ENCODE measurements around the gene SIPA1L3. TPM values are rescaled to one million over a fixed set of nuclear protein-coding genes. Genes with fewer than 3 reads are reported as not detected.
A peak's percentile ranks its signal among the peaks of the same experiment; 100 is the strongest.

Gene SIPA1L3
- total RNA-seq, 3 donors from 2014 or later: 93.6 to 173 (median 144) TPM

GRCh38 chr19:37995346-37995745, 88.3 kb downstream of the SIPA1L3 start:
- no peaks in the 10 kb centered on the region for H3K4me1 ChIP-seq (ENCODE audit: low read depth)
- H3K4me3 ChIP-seq: no peak overlapping the region
- intact Hi-C loops (cut with DNase I, micrococcal nuclease): no loop called here
- no peak for TF ChIP-seq CTCF (IDR thresholded peaks at IDR 0.05)
- DNase-seq: no peak
- no peaks in the 10 kb centered on the region for H3K9me3 ChIP-seq
- H3K36me3 ChIP-seq (ENCODE audit: low read depth): no peaks in the 10 kb centered on the region
- ATAC-seq: no peak

GRCh38 chr19:37997911-37998344, 90.9 kb downstream of the SIPA1L3 start:
- H3K4me3 ChIP-seq: no peak overlapping the region
- no peak for ATAC-seq
- DNase-seq: no peak
- intact Hi-C loops (cut with DNase I, micrococcal nuclease): no loop called here
- peaks cover under 1% of the 10 kb centered on the region for H3K4me1 ChIP-seq (ENCODE audit: low read depth)
- H3K36me3 ChIP-seq (ENCODE audit: low read depth): no peaks in the 10 kb centered on the region
- no peak for TF ChIP-seq CTCF (IDR thresholded peaks at IDR 0.05)
- no peaks in the 10 kb centered on the region for H3K9me3 ChIP-seq

- Histone ChIP-seq H3K4me1 (ENCODE audit: low read depth) (peaks cover 5% of the 10 kb centered on the region), H3K9me3 (no peaks in the 10 kb centered on the region), H3K36me3 (ENCODE audit: low read depth) (no peaks in the 10 kb centered on the region), H3K4me3 (no peak overlapping the region)
- DNase-seq (no peak), ATAC-seq (no peak)
- TF ChIP-seq CTCF (IDR thresholded peaks at IDR 0.05): no peak
- intact Hi-C loops (cut with DNase I, micrococcal nuclease): no loop called here
Observed at GRCh38 chr19:37998801-37999308, 91.8 kb downstream of the SIPA1L3 start.

- Histone ChIP-seq H3K4me3 (no peak overlapping the region), H3K36me3 (ENCODE audit: low read depth) (no peaks in the 10 kb centered on the region), H3K4me1 (ENCODE audit: low read depth) (peaks cover 5% of the 10 kb centered on the region), H3K9me3 (no peaks in the 10 kb centered on the region)
- no peak for ATAC-seq
- DNase-seq: no peak
- intact Hi-C loops (cut with DNase I, micrococcal nuclease): no loop called here
- no peak for TF ChIP-seq CTCF (IDR thresholded peaks at IDR 0.05)
Observed at GRCh38 chr19:37999309-38000213, 92.6 kb downstream of the SIPA1L3 start.

- intact Hi-C loops (cut with DNase I, micrococcal nuclease): no loop called here
- TF ChIP-seq CTCF (IDR thresholded peaks at IDR 0.05): no peak
Observed at GRCh38 chr19:38001158-38001781, 94.3 kb downstream of the SIPA1L3 start.

More at GRCh38 chr19:38001158-38001781, 94.3 kb downstream of the SIPA1L3 start:
- peaks cover 5% of the 10 kb centered on the region for H3K4me1 ChIP-seq (ENCODE audit: low read depth)
- ATAC-seq: no peak
- peak in 1 of 3 donors; percentile 3 for DNase-seq
- H3K36me3 ChIP-seq (ENCODE audit: low read depth): no peaks in the 10 kb centered on the region
- H3K9me3 ChIP-seq: no peaks in the 10 kb centered on the region
- H3K4me3 ChIP-seq: no peak overlapping the region
